SW480 (cell line): ENCODE results near the gene ST8SIA5.

Experiments
- DNase-seq: peaks from one replicate; pipeline ENCODE4 v3.0.0-alpha.2; 2016; ENCODE audit warnings: low spot score

Gene ST8SIA5

DNA sequence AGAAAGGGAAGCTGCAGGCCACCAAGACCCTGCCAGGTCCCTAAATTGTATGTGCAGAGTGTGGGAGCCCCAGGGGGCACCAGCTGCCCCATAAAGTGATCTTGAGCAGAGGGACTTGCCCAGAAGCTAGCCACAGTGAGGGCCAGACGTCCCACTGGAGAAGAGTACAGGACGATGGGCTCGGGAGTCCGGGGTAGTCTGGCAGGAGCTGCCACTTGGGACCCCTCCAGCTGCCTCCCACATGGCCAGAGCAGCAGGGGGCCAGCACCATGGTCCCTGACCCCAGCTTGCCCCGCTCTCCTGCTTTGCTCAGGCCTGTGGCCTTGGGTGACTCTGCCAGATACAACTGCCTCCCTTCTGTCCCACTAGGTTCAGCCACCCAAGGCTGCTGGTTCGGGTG, 88.2 kb downstream of the ST8SIA5 start:
- DNase-seq = no peak

DNA sequence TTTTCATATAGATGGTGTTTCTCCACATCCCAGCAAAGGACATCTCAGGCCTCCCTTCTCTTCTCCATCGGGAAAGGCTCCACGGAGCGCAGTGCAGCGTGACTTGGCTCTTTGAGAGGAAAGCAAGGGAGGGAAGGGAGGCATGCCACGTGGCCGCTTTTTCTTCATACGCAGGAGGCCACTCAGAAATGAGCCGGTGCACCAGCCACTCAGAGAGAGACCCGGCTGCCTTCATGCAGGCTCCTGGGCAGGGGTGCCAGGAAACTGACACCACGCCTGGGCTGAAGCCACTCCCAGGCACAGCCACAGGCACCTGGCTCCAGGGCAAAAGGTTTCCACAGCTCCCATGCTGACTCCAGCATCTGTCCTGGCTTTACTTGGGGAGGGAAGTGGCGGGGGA, 88.7 kb downstream of the ST8SIA5 start:
- no peak for DNase-seq

- no peak for DNase-seq
Observed at GRCh38 chr18:46663539-46663938, 93.3 kb downstream of the ST8SIA5 start.

DNA sequence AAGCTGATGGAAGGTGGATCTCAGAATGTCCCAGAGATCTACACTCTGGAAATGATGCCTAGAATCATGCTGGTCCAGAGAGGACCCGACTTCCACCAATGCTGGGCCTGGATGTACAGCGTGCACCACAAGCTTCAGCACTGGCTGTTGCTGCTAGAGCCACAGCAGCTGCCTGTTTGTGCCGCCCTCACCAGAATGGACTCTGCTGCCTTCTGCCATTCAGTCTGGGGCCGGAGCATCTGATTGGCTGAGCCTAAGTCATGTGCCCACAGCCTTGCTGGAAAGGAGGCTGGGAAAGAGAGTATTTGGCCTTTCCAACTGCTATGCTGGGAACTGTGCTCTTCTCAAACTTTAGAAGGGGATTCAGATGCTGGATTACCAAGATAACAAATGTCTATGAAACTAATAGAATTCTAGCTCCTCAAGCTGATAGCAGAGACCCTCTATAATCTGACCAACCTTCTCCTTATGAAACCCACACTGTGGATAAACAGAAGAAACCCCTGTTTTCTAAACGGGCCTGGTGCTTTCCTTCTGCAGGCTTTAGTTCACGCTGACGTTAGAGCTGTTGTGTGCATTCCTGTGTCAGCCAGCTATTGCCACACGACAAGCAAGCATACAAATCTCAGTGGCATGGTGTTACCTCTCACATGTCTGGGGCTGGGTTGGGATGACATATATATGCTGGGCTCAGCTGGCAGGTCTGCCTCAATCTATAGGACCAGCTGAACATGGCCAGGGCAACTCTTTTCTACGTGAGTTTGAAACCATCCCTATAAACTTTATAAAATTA, 95.7 kb downstream of the ST8SIA5 start:
- no peak for DNase-seq

- no peak for DNase-seq
Observed at GRCh38 chr18:46659484-46659883, 97.4 kb downstream of the ST8SIA5 start.

DNA sequence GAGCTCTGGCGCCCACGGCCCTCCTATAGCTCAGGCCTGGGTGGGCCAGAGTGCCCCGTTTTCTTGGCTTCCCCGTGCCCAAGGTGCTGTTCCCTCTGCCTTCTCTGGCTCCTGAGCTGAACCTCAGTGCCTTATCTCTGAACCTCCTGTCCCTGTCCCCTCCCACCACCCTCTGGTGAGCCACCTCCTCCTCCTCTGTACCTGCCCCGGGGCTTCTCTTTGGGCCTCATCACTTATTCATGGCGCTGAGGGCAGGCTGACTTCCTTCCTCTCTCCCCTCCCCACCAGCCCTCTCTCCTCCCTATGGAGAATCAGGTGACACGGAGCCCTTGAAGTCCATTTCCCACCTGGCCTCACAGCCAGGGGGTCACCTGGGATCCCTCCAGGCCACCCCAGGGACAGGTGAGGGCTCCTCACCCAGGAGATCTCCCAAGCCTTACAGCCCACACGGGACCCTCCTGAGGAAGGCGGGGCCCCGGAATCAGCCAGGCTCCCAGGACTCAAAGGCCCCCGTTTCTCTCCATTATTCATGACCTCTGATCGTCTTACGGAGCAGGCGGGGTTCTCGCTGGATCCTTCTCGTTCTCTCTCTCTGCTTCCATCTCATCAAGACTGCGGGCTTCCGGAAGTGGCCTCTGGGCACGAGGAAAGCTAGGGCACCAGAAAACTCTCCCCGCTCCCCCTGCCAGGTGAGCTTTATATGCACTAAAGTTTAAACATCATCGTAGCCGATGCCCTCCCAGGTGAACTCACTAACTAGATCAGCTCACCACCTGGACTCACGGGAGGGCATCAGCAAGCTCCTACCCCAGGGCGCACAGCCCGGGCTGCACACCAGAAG, 99.5 kb downstream of the ST8SIA5 start, which contains the start of gene LOXHD1:
Gene LOXHD1, minus strand, starts transcription at position 106 of the 841 bp plus-strand sequence. CDS start 187 bp downstream, outside the sequence.
- no peak for DNase-seq

DNA sequence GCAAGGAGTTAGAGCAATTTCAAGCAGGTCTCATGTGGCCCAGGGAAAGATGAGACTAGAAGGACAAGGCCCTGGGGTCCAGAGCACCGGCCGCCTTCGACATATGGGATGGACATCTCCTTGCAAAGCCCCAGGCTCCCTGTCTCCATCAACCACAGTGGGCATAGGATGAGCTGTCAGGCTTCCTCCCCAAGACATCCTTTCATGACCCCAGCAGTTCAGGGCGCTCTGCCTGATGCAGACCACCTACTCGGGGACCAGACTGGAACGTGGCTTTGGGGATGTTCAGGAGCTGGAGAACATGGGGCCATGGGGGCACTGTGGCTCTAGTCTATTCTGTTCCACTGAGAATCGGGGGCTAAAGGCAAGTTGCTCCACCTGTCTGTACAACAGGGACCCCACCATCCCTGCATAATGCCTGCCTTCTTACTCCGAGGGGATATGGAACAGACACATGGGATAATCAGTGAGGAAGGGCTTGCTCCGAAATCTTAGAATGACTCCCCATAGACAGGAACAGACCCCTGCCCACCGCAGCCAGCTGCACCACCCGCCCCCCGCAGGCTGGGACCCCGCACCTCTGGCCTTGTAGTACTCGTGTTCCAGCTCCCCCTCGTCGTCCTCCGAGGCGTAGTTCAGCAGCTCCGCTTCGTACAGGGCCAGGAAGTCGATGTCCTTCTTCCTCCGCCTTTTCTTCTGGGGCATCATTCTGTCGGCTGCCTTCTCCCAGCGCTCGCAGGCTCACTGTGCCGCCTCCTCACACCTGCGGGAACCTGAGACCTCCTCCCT, 100.3 kb downstream of the ST8SIA5 start:
- no peak for DNase-seq

DNA sequence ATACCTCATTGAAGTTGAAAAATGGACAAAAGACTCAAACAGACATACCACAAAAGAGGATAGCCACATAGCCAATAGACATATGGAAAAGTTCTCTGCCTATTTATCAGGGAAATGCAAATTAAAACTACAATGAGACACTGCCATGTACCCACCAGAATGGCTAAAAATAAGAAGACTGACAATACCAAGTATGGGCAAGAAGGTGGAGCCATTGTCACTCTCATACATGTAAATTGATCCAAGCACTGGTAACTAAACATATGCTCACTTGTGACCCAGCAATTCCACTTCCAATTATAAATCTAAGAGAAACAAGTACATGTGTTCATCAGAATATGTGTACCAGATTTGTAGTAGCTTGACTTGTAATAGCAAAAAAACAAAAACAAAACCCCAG, 104.5 kb downstream of the ST8SIA5 start:
- DNase-seq = no peak

- no peak for DNase-seq
Observed at GRCh38 chr18:46650681-46651080, 106.2 kb downstream of the ST8SIA5 start.

GRCh38 chr18:46649071-46649862, 107.6 kb downstream of the ST8SIA5 start:
- DNase-seq = no peak

DNA sequence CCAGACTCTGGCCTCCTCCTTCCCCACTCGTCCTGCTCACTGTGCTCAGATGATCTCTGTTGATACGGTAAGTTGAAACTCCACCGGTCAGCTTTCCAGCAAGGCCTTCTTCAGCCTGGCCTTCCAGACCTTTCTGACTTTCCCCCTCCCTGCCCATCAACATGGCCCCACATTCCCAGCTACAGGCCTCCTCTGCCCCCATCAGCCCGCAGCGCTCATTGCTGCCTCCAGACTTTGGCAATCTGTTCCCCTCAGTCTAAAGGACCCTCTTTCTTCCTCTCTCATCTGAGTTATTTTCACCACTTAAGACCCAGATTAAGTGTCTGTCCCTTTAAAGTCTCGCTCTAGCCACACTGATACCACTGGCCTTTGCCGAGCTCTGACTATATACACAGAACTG, 110.4 kb downstream of the ST8SIA5 start:
- no peak for DNase-seq

GRCh38 chr18:46642561-46642960, 114.3 kb downstream of the ST8SIA5 start:
- DNase-seq = no peak

DNA sequence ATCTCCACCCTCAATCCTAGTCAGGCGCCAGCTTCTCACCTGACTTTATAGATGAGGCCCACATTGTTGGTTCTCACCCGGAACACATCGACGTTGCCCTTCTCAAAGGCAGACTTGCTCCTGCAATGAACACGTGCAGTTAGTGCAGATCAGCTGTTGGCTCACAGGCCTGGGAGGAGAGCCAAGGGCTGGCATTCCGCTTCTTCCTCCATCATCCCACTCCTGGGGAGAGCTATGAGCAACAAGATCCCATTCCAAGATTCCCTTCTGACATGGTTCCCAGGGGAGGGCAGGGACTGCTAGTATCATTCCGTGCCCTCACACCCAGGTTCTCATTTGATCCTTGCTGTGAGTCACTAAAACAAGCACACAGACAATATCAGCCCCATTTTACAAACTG, 114.9 kb downstream of the ST8SIA5 start:
- DNase-seq = no peak

GRCh38 chr18:46639386-46639785, 117.5 kb downstream of the ST8SIA5 start:
- no peak for DNase-seq

GRCh38 chr18:46636040-46636630, 120.7 kb downstream of the ST8SIA5 start:
- no peak for DNase-seq

DNA sequence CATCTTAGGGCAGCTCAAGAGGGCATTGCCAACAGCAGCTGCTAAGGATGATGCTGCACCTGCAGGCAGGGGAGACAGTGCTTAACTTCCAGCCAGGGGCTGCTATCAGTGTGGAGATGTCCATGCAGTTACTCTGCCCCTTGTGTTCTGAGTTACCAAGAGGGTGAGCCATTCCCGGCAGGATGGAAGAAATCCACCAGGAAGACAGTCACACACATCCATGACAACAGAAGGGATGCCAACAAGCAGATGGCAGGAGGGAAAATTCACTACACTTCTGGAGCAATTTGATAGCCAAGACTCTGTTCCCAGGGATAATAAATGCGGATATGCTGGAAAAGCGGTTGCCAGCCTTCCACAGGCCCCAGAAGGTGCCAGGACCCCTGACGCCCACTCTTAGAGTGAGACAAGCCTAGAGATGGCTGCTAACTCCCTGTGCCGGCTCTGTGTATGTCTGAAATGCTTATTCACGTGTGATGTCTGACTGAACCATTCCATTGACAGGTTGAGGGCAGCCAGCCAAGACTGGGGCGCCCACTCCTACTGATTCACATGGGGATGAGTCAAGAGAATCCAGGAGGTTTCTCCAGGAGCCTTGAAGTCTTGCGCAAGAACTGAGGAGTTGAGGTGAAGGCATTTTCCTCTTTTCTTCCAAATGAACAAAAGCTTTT, 124.3 kb downstream of the ST8SIA5 start:
- peak; percentile 1 for DNase-seq

DNA sequence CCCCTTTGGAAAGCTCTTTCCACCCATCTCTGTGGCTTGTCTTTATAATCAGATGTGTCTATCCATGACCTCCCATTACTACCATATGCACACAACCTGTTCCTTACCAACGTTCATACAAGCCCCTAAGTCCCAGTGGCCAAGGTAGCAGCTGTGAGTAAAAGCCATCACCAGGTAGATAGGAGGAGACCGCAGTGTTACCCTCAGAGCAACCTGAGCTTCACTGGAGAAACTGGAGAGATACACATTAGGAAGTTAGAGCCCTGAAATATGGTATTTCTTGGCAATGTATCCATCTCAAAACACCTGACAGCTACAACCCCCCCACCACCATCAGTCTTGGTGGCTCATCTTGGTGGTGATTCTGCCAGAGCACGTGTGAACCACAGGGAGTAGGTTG, 125.9 kb downstream of the ST8SIA5 start:
- DNase-seq = no peak

GRCh38 chr18:46630160-46630559, 126.7 kb downstream of the ST8SIA5 start:
- no peak for DNase-seq

GRCh38 chr18:46629361-46629760, 127.5 kb downstream of the ST8SIA5 start:
- DNase-seq = no peak

- DNase-seq = no peak
Observed at GRCh38 chr18:46628206-46628605, 128.6 kb downstream of the ST8SIA5 start.

- no peak for DNase-seq
Observed at GRCh38 chr18:46627136-46627535, 129.7 kb downstream of the ST8SIA5 start.
